IPS-18c (cell line): ENCODE data around the gene PRCD.
"Not testable (repeated sequence)": the region's sequence is repeated elsewhere in the genome, so short reads cannot be mapped to it uniquely, and the experiment has no call there.

Source experiments
- H3K4me3 ChIP-seq: 2 replicates; pipeline ENCODE4 v1.7.0; 2013; ENCODE audit warnings: low read depth, mild to moderate bottlenecking, low read length, moderate library complexity; ENCODE audit not compliant: insufficient read depth
- H3K9me3 ChIP-seq: one replicate; pipeline ENCODE4 v1.6.1; 2013; ENCODE audit warnings: mild to moderate bottlenecking, low read length, moderate library complexity; ENCODE audit not compliant: control insufficient read depth, insufficient read depth

The PRCD gene

GRCh38 chr17:76501018-76501826 is 38.6 kb upstream of the PRCD start, which contains the start of gene RHBDF2:
RHBDF2 (minus strand) TSS chr17:76501423; CDS start chr17:76481524, 19,899 bp downstream.
- Histone ChIP-seq H3K9me3 (no peaks in the 10 kb centered on the region), H3K4me3 (peak within 1 kb of the TSS; percentile 81)

DNA sequence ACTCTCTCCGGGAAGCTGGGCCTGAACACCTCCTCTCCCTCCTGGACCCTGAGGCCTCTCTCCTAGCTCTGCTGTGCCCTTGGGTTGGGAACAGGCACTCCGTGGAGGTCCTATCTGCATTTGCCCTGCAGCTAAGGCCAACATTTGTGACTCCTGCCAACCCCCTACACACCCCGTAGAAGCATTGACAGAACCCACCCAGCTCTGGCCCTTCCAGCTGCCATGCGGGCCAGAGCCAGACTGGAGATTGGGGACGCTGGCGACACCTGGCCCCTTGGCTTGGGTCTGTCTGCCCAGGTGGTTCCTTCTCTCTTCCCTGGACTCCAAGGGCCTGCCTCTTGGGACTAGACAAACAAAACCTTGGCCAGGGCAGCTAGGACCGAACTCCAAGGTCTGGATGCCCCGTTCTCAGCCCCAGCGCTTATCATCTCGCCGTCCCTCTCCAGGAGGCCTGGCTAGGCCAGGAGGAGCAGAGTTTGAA is 38.0 kb upstream of the PRCD start:
- Histone ChIP-seq H3K9me3 (no peaks in the 10 kb centered on the region), H3K4me3 (peak overlapping the region; percentile 81)

DNA sequence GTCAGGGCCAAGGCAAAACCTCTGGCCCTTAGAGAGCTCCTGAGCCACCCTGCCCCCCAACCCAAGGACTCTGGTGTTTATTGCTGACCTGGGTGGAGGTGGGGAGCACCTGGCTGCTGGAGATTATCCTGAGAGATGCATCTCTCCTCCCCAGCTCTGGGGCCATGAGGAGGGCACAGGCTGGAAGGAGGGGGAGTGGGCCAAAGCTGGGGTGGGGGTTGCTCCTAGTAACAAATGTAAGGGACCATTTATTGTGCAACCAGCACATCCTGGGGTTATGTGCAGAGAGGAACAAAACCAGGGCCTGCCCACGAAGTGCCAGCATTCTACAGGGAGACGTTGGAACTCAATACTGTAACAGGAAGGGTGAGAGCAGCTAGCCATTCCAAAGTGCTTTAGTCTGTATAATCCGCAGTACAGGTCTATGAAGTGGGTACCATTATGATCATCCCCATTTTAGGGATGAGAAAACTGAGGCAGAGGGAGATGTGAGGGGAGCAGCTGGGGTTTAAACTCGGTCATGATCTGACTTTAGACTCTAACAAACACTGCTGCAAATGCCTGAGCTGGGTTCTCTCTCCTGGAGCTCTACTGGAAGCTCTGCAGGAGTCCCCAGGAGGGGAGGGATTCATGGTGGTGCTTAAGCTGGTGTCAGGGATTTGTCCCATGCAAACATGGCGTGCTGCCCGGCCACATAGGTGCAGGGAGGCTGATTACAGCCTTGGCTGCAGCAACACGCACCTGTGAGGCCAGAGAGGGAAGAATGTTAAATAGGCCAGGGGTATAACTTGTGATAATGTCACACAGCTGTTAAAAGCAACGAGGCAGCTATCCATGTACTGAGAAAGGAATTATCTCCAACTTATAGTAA is 37.3 kb upstream of the PRCD start:
- no peak overlapping the region for H3K4me3 ChIP-seq
- no peaks in the 10 kb centered on the region for H3K9me3 ChIP-seq

DNA sequence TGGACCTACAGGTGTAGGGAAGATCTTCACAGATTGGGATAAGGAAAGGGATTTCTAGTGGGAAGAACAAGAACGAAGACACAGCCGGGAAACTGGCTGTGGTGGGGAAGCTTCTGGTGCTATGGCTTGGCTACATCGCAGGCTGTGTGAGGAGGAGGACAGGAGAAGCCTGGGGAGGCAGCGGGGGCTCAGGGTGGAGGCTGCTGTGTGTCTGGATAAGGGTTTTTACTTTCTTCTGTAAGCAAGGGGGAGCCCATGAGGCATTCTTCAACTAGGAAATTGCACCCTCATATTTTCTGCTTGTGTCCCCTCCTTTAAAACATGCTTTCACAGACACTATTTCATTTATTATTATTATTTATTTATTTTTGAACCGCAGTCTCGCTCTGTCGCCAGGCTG is 35.7 kb upstream of the PRCD start:
- H3K9me3 ChIP-seq, result no peaks in the 10 kb centered on the region
- no peak overlapping the region for H3K4me3 ChIP-seq

DNA sequence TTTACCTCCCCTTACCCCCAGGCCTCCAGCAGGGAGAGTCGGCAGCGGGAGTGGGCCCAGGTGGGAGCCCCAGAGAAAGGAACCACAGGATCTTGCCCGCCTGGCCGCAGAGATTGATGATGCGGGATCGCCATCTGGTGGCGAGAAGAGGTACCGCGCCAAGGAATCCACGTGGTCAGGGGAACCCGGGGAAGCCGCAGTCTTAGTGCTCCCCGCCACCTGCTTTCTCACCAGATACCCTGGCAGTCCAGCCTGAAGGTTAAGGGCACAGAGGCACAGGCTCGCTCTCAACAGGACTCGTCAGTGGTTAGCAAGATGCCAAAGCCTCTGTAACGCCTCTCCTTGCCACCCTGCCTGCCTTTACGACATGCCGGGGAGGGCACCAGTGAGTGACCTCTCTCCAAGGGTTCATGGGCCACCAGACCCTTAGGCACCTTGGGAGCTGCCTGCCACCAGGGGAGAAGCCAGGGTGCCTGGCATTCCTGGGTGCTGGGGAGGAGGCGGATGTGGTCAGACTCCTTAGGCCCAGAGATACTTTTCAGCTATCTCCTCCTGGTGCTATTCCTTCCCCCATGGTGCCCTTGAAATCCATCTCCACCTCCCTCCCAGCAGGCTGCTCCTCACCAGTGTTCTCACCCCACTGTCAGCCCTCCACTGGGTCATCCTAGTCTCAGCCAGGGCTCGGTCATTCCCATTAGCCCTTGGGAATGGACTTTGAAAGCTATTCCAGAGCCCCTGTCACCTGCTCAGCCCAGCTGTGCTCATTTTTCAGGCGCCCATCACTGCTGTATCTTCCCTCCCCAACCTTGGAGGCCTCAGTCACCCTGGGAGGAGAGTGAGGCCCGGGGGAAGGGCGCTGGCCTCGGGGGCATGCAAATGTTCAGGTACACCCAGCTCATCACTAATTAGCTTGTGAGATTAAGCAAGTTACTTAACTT is 33.2 kb upstream of the PRCD start:
- Histone ChIP-seq H3K4me3 (no peak overlapping the region), H3K9me3 (no peaks in the 10 kb centered on the region)

- not testable (repeated sequence) for H3K4me3 ChIP-seq, H3K9me3 ChIP-seq
Observed at GRCh38 chr17:76508472-76509063, 31.3 kb upstream of the PRCD start.

- Histone ChIP-seq H3K9me3 (no peaks in the 10 kb centered on the region), H3K4me3 (no peak overlapping the region)
Observed at GRCh38 chr17:76510831-76511244, 29.0 kb upstream of the PRCD start.

- H3K9me3 ChIP-seq, result no peaks in the 10 kb centered on the region
Observed at GRCh38 chr17:76511668-76512365, 28.0 kb upstream of the PRCD start.

GRCh38 chr17:76512366-76513305 is 27.2 kb upstream of the PRCD start:
- H3K9me3 ChIP-seq, result no peaks in the 10 kb centered on the region
- H3K4me3 ChIP-seq, result no peak overlapping the region

More at GRCh38 chr17:76511668-76512365, 28.0 kb upstream of the PRCD start:
- no peak overlapping the region for H3K4me3 ChIP-seq

DNA sequence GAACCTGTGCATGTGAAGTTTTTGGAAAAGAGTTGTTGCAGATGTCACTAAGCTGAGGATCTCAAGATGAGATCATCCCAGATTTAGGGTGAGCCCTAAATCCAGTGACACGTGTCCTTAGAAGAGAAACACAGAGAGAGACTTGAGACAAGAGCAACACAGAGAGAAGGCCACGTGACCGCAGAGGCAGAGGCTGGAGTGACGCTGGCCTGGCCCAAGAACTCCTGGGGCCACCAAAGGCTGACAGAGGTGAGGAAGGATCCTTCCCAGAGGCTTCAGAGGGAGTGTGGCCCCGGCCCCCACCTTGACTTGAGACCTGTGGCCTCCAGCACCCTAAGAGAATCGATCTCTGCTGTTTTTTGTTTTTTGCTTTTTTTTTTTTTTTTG is 26.5 kb upstream of the PRCD start:
- no peaks in the 10 kb centered on the region for H3K9me3 ChIP-seq
- H3K4me3 ChIP-seq, result no peak overlapping the region

DNA sequence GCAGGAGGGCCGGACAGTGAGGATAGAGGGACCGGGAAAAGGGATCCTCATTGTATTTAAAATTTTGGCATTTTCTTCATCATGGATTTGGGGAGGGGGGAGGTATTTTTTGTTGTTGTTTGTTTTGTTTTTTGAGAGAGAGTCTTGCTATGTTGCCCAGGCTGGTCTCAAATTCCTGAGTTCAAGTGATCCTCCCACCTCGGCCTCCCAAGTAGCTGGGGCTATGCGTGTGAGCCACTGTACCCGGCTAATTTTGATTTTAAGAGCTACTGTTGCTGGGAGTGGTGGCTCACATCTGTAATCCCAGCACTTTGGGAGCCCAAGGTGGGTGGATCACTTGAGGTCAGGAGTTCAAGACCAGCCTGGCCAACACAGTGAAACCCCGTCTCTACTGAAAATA is 25.5 kb upstream of the PRCD start:
- H3K9me3 ChIP-seq, H3K4me3 ChIP-seq: not testable (repeated sequence)

DNA sequence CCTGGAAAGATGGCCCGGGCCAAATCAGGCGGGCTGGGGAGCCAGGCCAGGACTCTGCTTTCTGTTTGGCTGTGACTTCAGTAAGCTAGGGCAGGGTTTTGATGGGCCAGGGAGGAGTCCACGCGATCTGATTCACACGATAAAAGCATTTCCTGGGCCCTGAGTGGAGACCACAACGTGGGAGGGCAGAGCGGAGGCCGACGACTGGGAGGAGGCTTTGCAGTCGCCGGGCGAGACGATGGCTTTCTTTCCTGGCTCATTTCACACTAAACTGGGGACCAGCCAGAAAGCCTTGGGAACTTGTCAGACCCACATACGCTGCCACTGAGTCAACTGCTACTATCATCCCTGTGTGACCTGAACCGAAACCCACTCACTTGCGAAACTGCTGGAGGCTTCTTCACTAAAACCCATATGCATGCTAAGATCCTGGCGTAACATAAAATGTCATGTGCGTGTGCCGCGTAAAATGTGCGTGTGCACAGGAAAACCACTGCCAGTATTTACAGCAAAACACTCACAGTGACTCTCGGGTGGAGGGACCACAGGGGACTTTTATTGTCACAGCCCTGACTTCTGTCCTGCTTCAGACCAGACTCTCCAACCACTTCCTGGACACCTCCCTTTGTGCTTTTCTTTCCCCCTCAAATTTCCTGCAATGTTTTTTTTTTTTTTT is 24.4 kb upstream of the PRCD start:
- Histone ChIP-seq H3K4me3 (no peak overlapping the region), H3K9me3 (no peaks in the 10 kb centered on the region)

DNA sequence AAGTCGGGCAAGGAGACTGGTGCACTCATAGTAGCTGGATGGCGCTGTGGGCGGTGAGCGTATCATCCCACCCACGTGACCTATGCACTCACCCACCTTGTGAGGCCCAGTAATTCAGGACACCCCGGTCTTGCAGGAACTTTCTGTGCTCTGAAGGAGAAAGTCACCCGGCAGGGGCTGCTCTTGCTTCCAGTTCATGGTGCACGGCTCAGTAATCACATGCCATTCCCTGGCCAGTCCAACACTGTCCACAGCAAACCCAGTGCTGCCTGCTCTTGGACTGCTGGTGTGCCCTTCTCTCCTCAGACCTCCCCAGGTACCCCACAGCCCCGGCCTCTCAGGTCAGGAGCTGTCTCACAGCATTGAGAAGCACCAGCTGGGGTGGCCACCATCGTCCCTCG is 22.2 kb upstream of the PRCD start:
- Histone ChIP-seq H3K9me3 (no peaks in the 10 kb centered on the region), H3K4me3 (no peak overlapping the region)

GRCh38 chr17:76519048-76519966 is 20.5 kb upstream of the PRCD start:
- H3K4me3 ChIP-seq, result no peak overlapping the region
- no peaks in the 10 kb centered on the region for H3K9me3 ChIP-seq
